ENCODE data around the gene NFASC.

The NFASC gene

DNA sequence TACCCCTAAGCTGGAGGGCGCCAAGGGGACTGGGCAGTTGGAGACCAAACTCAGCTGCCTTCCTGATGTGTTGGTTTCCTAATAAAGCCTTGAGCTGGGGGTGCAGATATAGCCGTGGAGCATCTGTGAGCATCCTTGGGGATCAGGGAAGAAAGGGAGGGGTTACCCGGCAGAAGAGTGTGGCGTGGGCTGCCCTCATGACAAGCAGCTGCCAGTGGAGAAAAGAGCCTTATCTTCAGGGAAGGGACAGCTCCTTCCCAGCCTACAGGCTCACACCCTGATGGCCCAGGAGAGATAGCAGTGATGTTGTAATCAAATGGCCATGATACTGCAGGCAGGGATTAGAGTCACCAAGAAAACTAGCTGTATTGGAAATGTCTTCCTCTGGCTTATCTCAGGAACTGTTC lies 10.8 kb upstream of the NFASC start:
- no peak for DNase-seq (ENCODE audit: low read depth)

DNA sequence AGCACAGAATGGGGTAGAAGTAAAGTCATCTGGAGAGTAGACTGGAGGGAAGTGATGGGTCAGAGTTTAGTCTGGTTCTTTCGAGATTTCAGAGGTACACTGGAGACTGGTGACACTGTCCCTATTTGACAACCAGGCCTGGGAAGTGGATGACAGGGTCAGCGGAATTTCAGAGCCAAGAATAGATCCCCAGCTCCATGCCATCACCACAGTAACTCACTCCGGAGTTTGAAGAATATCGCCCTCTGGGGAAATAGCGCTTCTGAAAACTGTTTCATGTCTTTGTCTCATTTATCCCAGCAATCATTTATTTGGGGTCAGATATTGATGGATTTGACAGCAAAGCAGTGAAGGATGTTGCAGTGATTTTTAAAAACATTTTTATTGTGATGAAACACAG lies 7.6 kb upstream of the NFASC start:
- DNase-seq (ENCODE audit: low read depth), result no peak

DNA sequence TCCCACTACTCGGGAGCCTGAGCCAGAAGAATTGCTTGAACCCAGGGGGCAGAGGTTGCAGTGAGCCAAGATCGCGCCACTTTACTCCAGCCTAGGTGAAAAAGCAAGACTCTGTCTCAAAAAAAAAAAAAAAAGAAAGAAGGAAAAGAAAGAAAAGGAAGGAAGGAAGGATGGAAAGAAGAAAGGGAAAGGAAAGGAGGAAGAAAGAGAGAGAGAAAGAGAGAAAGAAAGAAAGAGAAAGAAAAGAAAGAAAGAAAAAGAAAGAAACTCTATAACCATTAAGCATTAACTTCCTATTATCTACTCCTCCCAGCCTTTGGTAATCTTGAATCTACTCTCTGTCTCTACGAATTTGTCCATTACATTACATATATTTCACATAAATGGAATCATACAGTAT lies 6.9 kb upstream of the NFASC start:
- DNase-seq (ENCODE audit: low read depth), result no peak

DNA sequence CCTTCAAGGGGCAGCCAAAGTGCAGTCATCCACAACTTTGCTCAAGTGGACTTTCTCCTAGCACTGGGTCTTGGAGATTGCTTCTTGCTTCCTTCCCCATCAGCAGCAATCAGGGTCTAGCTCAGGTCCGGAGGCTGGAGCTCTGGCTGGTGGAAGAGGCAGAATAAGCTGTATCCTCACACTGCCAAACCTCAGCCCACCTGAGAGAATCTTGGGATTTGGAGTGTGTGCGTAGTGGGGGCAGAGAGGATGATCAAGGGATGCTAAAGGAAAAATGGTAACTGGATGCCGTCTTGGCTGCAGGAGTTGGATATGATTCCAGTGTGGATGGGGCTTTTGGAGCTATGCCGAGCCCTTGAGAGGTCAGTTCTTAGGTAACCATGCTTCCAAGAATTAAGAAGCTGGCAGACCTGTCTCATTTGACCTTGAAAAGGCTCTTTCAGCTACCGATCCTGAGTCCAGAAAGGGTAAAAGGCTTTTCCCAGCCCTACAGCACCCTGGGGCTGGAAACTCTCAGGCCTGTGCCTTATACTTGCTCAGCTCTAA lies 4.5 kb upstream of the NFASC start:
- no peak for DNase-seq (ENCODE audit: low read depth)

DNA sequence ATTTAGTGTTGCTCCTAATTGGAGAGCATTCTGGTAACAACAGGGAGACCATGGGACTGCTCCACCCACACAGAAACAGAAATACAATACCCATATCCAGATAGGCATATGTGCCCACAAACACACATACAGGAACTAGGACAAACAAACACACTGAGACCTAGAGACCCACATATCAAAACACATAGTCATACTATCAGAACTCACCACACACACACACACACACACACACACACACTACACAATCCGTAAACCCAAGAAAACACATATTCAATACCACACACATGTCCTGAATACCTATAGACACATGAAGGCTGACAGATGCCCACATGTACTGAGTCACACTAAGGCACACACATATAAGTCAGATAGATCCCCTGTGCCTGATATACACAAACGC lies 3.5 kb upstream of the NFASC start:
- no peak for DNase-seq (ENCODE audit: low read depth)

DNA sequence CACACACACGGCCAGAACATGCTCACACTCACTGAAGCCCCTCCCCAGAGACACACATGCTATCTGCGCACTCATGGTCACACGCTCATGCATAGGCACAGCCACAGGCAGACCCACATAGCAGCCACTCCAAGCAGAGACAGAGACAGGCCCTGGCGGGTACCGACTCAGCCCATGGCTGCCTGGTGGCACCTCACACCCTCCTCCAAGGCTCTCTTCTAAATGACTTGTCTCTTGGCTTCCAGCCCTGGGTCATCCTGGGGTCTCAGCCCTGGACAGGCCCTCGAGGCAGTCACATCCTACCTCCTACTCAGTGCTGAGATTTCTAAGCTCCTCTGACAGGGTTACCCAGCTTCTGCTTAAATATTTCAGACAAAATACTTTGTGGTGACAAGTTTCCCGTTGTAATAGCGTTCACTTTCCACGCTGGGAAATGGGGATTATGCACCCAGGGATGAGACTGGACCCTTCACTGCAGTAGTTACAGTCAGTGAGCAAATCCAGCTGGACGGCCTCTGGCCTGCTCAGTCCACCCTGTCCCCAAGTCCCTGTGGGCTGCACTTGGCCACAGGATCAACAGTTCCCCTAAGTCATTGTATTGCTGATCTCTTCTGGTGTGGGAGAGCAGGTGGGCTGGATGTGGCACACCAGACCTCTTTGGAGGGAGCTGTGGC lies 2.9 kb upstream of the NFASC start:
- DNase-seq (ENCODE audit: low read depth), result no peak

DNA sequence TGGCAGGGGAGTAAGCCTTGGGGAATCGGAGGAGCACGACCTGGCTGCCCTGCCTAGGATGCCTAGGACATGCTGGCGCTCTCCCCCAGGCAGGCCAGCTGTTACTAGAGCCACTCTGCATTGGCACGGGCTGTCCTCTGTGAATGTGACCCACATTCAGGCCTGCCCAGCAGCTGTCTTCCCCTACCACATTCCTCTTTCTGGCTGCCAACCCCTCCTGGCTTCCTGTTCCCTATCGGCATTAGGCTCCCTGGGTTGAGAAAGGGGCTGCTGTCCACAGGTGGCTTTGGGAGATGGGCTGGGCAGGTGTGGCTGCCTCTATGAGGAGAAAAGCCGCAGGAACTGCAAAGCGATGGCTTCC lies 2.3 kb upstream of the NFASC start:
- DNase-seq (ENCODE audit: low read depth), result no peak

DNA sequence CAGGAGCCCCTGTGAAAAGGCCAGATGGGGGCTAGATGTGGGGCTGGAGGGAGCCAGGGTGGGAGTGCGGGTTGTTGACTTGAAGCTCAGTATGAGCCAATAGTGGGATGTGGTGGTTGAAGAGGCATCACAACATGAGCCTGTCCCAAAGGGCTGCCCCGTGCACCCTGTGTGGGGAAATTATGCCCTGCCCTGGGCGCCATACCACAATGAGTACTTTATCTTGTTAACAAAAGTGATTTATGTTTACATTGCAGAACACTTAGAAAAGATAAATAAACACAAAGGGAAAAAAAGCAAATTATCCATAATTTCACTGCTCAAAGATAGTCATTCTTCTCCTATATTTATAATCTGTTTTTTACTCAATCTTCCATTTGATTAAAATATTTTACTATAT lies 1.6 kb upstream of the NFASC start:
- no peak for DNase-seq (ENCODE audit: low read depth)

DNA sequence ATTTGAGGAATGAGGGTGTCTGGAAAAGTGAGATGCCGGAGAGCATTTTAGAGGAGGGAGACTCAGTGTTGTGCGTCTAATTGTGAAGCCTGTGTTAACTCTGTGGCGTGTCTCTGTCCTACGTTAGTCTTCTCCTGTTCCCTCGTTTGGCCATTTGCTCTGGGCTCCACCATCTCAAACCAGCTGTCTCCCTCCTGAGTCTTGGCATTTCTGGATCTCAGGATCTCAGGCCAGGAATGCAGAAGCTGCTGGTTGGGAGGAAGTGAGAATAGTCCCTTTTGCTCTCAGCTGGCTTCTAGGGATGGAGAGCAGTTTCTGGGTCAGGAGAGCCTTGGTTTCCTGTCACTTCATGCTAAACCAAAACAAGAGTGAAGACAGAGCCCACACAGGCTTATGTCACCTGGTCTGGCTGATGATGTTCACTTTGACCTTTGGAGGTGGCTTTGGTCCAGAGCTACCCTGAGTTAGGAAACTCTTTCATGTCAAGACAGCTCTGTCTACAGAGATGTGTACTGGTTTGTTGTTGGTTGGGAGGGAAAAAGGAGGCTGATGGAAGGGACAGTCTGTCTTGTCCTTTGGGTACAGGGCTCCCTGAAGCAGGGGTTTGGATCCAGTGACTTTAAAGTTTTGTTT lies 859 bp downstream of the NFASC start:
- no peak for DNase-seq (ENCODE audit: low read depth)

DNA sequence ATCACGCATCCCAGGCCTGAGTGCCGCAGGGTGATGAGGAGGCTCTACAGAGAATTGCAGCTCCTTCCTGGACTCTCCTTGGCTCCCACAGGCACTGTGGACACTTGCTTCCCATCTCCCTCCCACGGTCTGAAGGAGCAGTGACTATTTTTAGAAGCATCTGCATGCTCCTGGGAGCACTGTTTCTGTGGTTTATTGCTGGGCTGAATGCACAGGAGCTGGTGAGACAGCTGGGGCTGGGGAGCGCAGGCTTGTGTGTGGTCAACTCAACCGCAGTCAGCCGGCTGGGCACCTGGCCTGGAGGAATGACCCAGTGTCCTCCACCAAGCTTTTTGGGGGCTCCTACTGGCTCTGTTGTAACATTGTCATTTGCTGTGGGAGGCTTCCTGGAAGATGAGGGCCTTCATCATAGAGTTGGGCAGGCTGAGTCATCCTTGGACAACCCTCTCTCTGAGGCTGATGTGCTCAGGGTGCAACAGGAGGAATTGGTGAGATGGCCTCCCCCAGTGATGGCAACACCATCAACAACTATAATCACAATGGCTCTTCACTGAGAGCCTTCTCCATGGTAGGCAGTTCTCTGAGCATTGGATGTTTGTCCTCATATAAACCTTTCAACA lies 1.7 kb downstream of the NFASC start:
- no peak for DNase-seq (ENCODE audit: low read depth)

DNA sequence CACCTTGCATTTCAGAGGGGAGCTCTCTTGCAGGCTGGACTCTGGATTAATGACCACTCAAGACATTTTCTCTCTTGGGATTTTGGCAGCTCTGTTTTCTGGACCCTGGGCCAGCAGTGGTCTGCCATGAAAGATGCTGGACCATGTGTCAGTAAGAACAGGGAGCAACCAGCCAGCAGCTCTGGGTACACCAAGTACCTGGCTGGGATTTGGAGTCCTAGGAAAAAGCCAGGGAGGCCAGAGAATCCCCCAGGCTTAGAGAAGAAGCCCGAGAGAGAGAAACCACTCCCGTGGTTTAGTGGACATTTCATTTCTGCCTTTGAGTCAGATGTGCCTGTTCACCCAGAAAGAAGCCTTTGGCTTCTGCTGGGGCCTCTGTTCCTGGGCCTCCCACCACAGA lies 2.5 kb downstream of the NFASC start:
- DNase-seq (ENCODE audit: low read depth), result no peak

DNA sequence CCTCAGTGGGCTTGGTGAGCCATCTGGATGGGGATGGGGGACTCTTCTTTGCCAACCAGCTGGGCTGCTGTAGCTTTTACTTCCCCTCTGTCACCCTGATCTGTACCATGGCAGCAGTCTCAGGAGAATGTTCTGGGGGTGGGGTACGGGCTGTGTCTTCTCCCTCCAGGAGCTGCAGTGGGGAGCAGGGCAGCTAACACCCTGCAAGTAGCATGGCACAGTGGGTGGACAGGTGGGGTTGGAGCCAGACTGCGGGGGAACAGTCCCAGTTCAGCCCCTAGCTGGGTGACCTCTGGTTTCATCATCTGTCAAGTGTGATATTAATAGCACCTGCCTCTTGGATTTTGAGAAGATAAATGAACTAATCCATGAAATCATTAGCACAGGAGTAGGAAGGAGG lies 3.1 kb downstream of the NFASC start:
- DNase-seq (ENCODE audit: low read depth), result no peak

DNA sequence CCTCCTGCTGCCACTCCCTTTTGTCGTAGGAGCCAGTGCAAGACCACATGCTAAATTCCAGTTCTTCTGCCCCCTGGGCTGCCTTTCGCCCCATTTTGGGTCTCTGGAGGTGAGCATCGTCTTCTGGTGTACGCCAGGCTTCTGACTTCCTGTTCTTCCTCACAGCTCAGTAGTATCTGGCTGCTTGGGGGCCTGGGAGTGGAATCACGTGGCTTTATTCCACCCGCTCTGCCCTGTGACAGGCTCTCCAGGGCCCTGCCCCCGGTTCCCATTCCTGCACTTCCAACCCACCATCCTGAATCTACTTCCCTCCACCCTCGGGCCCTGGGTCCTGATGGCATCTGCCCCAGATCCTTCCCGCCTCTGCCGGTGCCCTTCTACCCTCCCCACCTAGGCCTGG lies 3.6 kb downstream of the NFASC start:
- no peak for DNase-seq (ENCODE audit: low read depth)

DNA sequence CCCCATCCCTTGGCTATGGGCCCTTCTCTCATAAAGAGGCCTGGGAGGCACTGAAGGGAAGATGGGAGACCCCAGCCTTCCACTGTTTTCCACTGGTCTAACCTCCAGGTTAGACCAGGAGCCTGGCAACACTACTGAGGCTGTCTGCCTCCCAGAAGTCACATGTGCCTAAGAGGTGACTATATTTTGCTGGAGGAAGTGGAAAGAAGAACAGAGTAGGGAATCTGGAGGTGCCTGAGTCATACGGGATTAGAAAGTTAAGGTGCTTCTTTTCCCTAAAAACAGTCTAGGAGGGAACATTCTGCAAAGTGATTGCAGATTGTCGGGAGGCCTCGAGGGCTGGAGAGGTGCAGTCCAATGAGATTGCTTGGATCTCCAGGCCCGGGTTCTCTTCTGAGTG lies 4.6 kb downstream of the NFASC start:
- no peak for DNase-seq (ENCODE audit: low read depth)

DNA sequence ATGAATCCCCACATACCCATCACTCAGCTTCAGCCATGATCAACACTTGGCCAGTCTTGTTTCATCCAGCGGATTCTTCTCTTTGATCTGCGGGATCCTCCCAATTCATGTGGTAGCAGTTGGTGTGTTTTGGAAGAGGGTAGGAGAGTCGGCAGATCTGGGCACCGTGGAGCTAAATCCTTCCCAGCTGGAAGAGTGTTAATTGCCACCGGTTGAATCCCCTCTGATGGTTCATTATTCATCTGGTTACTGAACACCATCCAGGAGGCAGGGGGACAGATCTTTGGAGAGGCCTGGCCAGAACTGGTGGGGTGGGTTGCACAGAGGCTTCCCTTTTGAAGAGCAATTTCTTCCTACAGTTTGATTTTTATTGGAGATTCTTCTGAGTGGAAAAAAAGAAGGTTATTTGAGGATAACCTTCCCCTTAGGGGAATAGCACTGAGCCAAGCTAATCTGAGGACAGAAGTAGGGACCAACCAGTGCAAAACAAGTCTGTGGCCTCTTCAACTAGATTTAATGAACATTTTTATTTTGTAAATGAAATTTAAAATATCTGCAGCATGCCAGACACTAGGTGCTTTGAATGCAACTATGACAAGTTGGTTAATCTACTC lies 8.1 kb downstream of the NFASC start:
- no peak for DNase-seq (ENCODE audit: low read depth)

DNA sequence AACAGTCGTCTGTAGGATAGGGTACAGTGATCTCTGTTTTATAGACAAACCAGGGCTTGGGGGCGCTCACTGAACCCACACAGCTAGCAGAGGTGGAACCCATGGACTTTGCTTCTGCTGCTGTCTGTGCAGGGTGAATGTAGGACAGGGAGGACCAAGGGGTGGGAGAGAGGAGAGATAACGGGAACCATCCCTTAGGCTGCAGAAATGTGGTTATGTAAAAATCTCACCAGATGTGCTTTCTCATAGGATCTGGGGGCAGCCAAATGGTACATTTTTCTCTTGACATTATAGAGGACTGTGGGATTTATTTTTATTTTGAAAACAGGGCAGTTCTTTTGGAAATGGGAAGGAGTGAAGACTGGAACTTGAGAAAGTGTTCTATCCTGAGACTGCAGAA lies 8.7 kb downstream of the NFASC start:
- DNase-seq (ENCODE audit: low read depth), result no peak

DNA sequence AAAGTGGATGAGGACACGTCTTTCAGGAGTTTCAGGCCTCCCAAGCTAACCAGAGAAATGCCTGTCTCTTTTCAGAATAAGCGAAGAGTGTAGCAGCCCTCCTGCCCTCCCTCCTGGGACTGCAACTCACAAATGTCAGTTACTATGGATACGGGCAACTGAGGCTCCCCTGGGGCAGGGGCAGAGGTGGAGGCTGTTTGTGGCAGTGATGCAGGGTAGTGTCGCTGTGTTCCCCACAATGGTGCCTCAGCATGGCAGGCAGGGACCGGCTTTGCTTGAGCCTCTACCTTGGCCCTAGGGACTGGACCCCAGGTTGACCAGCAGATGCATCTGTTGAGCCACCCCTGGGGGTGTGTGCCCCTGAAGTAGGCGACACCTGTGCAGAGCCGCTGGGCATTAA lies 10.2 kb downstream of the NFASC start:
- no peak for DNase-seq (ENCODE audit: low read depth)

DNA sequence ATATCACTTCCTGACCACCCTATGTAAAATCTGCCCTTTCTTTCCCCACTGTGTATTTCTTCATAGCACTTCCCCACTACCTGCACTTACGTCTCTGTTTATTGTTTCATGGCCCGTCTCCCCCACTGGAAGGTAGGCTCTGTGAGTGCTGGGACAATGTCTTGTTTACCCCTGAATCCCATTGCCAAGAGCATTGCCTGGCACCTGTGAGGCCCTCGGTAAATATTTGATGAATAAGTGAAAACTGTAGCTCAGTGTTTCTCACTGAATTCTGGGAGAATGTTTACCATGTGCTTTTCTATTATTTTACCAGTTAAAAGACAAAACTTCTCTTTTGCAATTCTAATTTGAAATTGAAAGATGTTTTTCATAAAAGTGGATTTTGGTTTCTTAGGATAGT lies 11.8 kb downstream of the NFASC start:
- no peak for DNase-seq (ENCODE audit: low read depth)

DNA sequence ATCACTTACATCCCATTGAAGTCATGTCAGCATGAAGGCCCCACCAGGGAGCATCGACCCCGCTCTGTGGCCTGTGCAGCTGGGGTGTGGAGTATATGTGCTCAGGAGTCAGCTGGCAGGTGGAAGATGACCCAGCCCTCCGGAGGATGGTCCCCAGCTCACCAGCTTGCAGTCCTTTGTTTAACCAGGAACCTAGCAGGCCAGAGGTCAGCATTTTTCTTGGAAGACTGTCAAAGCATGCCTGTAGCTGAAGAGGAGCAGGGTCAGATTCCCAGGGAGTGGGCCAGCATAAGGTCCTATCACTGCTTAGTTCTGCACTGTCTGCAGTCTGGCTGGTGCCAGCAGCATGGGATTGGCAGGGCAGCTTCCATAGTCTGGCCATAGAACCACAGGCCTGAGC lies 12.7 kb downstream of the NFASC start:
- no peak for DNase-seq (ENCODE audit: low read depth)

DNA sequence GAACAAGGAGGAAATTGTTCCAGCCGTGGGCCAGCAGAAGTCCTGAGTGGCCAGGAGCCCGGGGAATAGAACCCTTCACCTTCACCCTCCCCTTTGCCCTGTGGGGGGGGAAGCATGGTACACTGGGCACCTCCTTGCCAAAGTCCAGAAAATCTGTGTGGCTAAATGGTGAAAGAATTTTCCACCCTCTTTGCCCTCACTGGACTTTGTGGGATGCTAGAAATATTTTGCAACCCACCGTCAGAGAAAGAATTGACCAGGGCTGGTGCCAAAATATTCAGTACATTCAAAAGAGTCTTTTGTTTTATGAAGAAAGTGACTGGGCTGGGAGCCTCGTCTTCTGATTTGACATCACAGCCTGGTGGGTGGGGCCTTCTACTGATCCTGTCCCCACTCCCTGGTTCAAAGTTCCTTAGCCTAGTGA lies 14.6 kb downstream of the NFASC start:
- DNase-seq (ENCODE audit: low read depth), result no peak

DNA sequence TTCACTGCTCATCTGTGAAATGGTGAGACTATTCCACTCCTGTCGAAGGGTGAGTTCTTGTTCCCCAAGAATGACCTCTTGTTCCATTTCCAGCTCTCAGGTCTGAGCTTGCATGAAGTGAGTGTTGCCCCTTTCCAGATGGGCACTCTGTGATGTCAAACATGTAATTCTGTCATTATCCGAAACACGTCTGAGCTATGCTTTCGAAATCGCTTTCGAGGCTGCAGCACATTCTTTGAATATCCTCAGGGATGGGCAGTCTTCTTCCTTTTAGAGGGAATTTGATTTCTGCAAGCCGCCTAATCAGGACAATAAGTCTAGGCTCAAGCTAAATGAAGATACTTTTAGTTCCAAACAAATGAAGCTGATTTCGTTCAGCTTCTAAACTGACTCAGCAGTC lies 15.1 kb downstream of the NFASC start:
- DNase-seq (ENCODE audit: low read depth), result no peak

DNA sequence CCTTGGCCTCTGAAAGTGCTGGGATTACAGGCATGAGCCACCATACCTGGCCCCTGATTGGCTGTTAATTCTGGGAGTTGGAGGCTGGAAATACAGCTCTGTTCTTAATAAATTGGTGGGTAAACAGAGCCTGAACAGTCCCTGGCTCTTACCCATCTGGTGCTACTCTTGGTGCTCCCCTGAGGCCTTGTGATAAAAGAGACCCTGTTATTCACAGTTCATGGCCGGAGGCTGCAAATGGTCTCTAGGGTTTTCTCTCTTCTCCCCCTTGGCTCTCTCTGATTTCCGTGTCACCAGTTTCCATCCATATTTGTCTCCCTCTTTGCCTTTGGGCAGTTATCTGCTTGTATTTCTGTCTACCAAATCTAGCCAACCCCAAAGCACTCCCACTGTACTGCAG lies 17.2 kb downstream of the NFASC start:
- DNase-seq (ENCODE audit: low read depth), result no peak

DNA sequence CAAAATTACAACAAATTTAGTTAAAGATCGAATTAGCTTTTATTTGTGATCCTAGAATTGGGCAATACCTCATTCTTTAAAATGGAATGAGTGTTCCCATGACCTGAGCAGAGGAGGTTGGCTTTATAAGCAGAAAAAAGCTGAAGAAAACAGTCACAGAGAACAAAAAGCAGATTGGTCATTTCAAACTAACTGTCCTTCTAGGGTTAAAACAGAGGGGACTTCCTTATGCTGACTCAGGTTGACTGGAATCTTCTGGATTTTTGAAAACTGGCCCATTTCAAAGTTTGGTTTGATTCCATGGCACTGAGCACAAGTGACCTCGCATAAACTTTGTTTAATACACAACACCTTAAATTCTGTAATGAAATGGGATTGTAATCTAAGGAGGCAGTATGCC lies 17.6 kb downstream of the NFASC start:
- no peak for DNase-seq (ENCODE audit: low read depth)
